Ishikawa (cell line): Measurements from ENCODE around the gene NOS1AP.

Experiments used
- CEBPB ChIP-seq: IDR thresholded peaks from 2 replicates; pipeline ENCODE4 v1.6.1; 2012
- CREB1 ChIP-seq: IDR thresholded peaks from 2 replicates; pipeline ENCODE4 v1.6.1; 2012; ENCODE audit warnings: low read depth
- EGR1 ChIP-seq: IDR thresholded peaks from 2 replicates; pipeline ENCODE4 v1.6.1; 2012
- EP300 ChIP-seq: IDR thresholded peaks from 2 replicates; pipeline ENCODE4 v1.6.1; 2012; ENCODE audit warnings: borderline replicate concordance
- FOXM1 ChIP-seq: IDR thresholded peaks from 2 replicates; pipeline ENCODE4 v1.6.1; 2012; ENCODE audit warnings: low read depth, borderline replicate concordance
- MAX ChIP-seq: IDR thresholded peaks from 2 replicates; pipeline ENCODE4 v1.6.1; 2012
- NFIC ChIP-seq: IDR thresholded peaks from 2 replicates; pipeline ENCODE4 v1.6.1; 2012
- RAD21 ChIP-seq: IDR thresholded peaks from 2 replicates; pipeline ENCODE4 v1.6.1; 2012; ENCODE audit warnings: low read depth
- REST ChIP-seq: IDR thresholded peaks from 2 replicates; pipeline ENCODE4 v1.6.1; 2012; ENCODE audit warnings: low read depth, mild to moderate bottlenecking
- TAF1 ChIP-seq: IDR thresholded peaks from 2 replicates; pipeline ENCODE4 v1.6.1; 2012; ENCODE audit warnings: low read depth, mild to moderate bottlenecking
- TCF12 ChIP-seq: IDR thresholded peaks from 2 replicates; pipeline ENCODE4 v1.6.1; 2012; ENCODE audit warnings: low read depth
- TEAD4 ChIP-seq: IDR thresholded peaks from 2 replicates; pipeline ENCODE4 v1.6.1; 2012
- USF1 ChIP-seq: IDR thresholded peaks from 2 replicates; pipeline ENCODE4 v1.6.1; 2012
- YY1 ChIP-seq: IDR thresholded peaks from 2 replicates; pipeline ENCODE4 v1.6.1; 2012; ENCODE audit warnings: low read depth
- ZBTB7A ChIP-seq: IDR thresholded peaks from 2 replicates; pipeline ENCODE4 v1.6.1; 2012; ENCODE audit warnings: low read depth

Gene NOS1AP

GRCh38 chr1:162310337-162310736 is 240.8 kb downstream of the NOS1AP start:
- TF ChIP-seq CEBPB, result no peak
- TF ChIP-seq USF1, result no peak
- TF ChIP-seq MAX, result no peak
- no peak for TF ChIP-seq FOXM1
- no peak for TF ChIP-seq RAD21
- TF ChIP-seq EGR1, result no peak
- TF ChIP-seq TCF12, result no peak
- TF ChIP-seq EP300, result no peak
- no peak for TF ChIP-seq ZBTB7A
- no peak for TF ChIP-seq REST
- no peak for TF ChIP-seq NFIC
- TF ChIP-seq TAF1, result no peak
- TF ChIP-seq TEAD4, result no peak
- no peak for TF ChIP-seq YY1

GRCh38 chr1:162314206-162314605 is 244.7 kb downstream of the NOS1AP start:
- TF ChIP-seq TEAD4 (no peak), ZBTB7A (no peak)

- TF ChIP-seq TAF1, result no peak
Observed at GRCh38 chr1:162315673-162316072, 246.2 kb downstream of the NOS1AP start.

- TF ChIP-seq EP300, result no peak
- TF ChIP-seq FOXM1, result no peak
- no peak for TF ChIP-seq USF1
- TF ChIP-seq TAF1, result no peak
- no peak for TF ChIP-seq RAD21
- no peak for TF ChIP-seq ZBTB7A
- TF ChIP-seq NFIC, result no peak
- no peak for TF ChIP-seq CEBPB
- TF ChIP-seq EGR1, result no peak
- no peak for TF ChIP-seq CREB1
- no peak for TF ChIP-seq MAX
- TF ChIP-seq TCF12, result no peak
- TF ChIP-seq REST, result no peak
- no peak for TF ChIP-seq YY1
Observed at GRCh38 chr1:162316187-162316586, 246.7 kb downstream of the NOS1AP start.

- TF ChIP-seq CREB1 (no peak), EGR1 (no peak), EP300 (no peak), TEAD4 (no peak), CEBPB (no peak), TAF1 (no peak), YY1 (no peak), NFIC (no peak), FOXM1 (no peak), REST (no peak), RAD21 (no peak), ZBTB7A (no peak), USF1 (no peak), MAX (no peak), TCF12 (no peak)
Observed at GRCh38 chr1:162317621-162318020, 248.1 kb downstream of the NOS1AP start.
